ENCODE measurements around the gene FSCB. TPM values are rescaled to one million over a fixed set of nuclear protein-coding genes. Genes with fewer than 3 reads are reported as not detected.
"Not testable (repeated sequence)": the region's sequence is repeated elsewhere in the genome, so short reads cannot be mapped to it uniquely, and the experiment has no call there.

Gene FSCB
- total RNA-seq, 1 experiment from 2014 or later, result 0.15 TPM

DNA sequence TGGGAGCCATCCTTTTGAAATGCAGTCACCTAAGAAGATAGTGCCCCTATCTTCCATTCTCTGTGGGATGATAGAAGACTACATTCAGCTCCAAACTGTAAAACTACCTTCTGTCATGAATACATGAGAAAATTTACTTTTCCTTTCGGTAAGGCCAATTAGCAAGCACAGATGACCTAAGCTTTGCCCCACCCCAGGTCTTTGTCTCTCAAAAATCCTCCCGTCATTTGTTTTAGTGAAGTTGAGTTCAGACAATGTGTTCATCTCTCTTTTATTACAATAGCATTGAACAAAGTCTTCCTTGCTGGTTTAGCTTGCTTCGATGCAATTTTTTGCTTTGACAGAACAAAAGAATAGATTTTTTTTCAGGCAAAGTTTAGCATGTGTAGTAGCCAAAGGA lies 18.2 kb upstream of the FSCB start:
- Histone ChIP-seq H3K9me2 (replicated peaks; ENCODE audit: low read length) (no peaks in the 10 kb centered on the region), H3K4me1 (ENCODE audit: insufficient read depth, low read length) (0 out of 2 replicates have a peak, but pooled peaks cover 12% of the 10 kb centered on the region), H3K79me2 (ENCODE audit: low read length) (no peaks in the 10 kb centered on the region), H3K9ac (ENCODE audit: low read length) (no peak overlapping the region), H4K20me1 (ENCODE audit: low read length) (no peaks in the 10 kb centered on the region), H3K36me3 (ENCODE audit: low read depth, low read length) (no peaks in the 10 kb centered on the region), H2AFZ (ENCODE audit: low read length) (no peak overlapping the region), H3K27me3 (ENCODE audit: low read length) (no peaks in the 10 kb centered on the region), H3K4me2 (ENCODE audit: low read length) (no peak overlapping the region), H3K4me3 (ENCODE audit: low read length) (no peak overlapping the region), H3K9me3 (ENCODE audit: low read length) (no peaks in the 10 kb centered on the region), H3F3A (ENCODE audit: low read length, unreplicated experiment) (no peaks in the 10 kb centered on the region), H3K27ac (ENCODE audit: low read length) (no peak overlapping the region)
- no TSS peak for BruUV-seq (replicated peaks)
- intact Hi-C loops (cut with micrococcal nuclease), result no loop called here
- CTCF ChIA-PET, result no interaction called here
- no peak for TF ChIP-seq EZH2phosphoT487 (IDR thresholded peaks at IDR 0.05; ENCODE audit: borderline replicate concordance, low read length)
- no peak for TF ChIP-seq CTCF (conservative IDR thresholded peaks at IDR 0.05; ENCODE audit: low read depth, low read length)
- no peak for TF ChIP-seq EZH2 (IDR thresholded peaks at IDR 0.05; ENCODE audit: low read length, unreplicated experiment)
- ATAC-seq, result no peak
- DNase-seq, result no peak
- POLR2A ChIA-PET (ENCODE audit: unreplicated experiment), result no interaction called here

DNA sequence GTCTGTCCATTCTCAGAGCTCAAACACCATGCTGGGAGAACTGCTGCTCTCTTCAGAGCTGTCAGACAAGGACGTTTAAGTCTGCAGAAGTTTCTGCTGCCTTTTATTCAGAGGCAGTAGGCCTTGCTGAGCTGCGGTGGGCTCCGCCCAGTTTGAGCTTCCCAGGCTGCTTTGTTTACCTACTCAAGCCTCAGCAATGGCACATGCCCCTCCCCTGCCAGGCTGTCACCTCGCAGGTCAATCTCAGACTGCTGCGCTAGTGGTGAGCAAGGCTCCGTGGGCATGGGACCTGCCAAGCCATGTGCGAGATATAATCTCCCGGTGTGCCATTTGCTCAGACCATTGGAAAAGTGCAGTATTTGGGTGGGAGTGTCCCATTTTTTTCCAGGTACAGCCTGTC lies 8.6 kb upstream of the FSCB start:
- POLR2A ChIA-PET (ENCODE audit: unreplicated experiment); H3K36me3 ChIP-seq (ENCODE audit: low read depth, low read length); H3K4me1 ChIP-seq (ENCODE audit: insufficient read depth, low read length); H3K9me2 ChIP-seq (replicated peaks; ENCODE audit: low read length); H3K9ac ChIP-seq (ENCODE audit: low read length); H3K27ac ChIP-seq (ENCODE audit: low read length); H3F3A ChIP-seq (ENCODE audit: low read length, unreplicated experiment); H3K4me3 ChIP-seq (ENCODE audit: low read length); H3K79me2 ChIP-seq (ENCODE audit: low read length); H3K27me3 ChIP-seq (ENCODE audit: low read length); H3K9me3 ChIP-seq (ENCODE audit: low read length); BruUV-seq (replicated peaks); DNase-seq; H2AFZ ChIP-seq (ENCODE audit: low read length); ATAC-seq; H4K20me1 ChIP-seq (ENCODE audit: low read length); intact Hi-C loops (cut with micrococcal nuclease); H3K4me2 ChIP-seq (ENCODE audit: low read length); CTCF ChIA-PET: not testable (repeated sequence)

DNA sequence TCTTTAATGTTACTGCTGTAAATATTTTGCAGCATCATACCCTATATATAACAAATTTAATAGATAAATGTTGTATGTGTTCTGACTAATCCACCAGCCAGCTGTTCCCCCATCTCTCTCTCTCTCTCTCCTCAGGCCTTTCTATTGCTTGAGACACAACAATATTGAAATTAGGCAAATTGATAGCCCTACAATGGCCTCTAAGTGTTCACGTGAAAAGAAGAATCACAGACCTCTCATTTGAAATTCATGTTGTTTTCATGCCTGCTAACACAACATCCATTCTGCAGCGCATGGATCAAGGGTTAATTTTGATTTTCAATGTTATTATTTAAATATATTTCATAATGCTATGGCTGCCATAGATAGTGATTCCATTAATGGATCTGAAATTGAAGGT lies 1.8 kb upstream of the FSCB start:
- intact Hi-C loops (cut with micrococcal nuclease), result no loop called here

More for the DNA sequence above, 1.8 kb upstream of the FSCB start:
- no peak for TF ChIP-seq CTCF (conservative IDR thresholded peaks at IDR 0.05; ENCODE audit: low read depth, low read length)
- no peak for TF ChIP-seq EZH2phosphoT487 (IDR thresholded peaks at IDR 0.05; ENCODE audit: borderline replicate concordance, low read length)
- no peak for TF ChIP-seq EZH2 (IDR thresholded peaks at IDR 0.05; ENCODE audit: low read length, unreplicated experiment)
- no peaks in the 10 kb centered on the region for H3F3A ChIP-seq (ENCODE audit: low read length, unreplicated experiment)
- no peaks in the 10 kb centered on the region for H3K27me3 ChIP-seq (ENCODE audit: low read length)
- no TSS peak for BruUV-seq (replicated peaks)
- H3K27ac ChIP-seq (ENCODE audit: low read length), result no peak overlapping the region
- H3K9me3 ChIP-seq (ENCODE audit: low read length), result no peaks in the 10 kb centered on the region
- no peak overlapping the region for H3K9ac ChIP-seq (ENCODE audit: low read length)
- H3K36me3 ChIP-seq (ENCODE audit: low read depth, low read length), result no peaks in the 10 kb centered on the region
- no peak overlapping the region for H3K4me3 ChIP-seq (ENCODE audit: low read length)
- H3K9me2 ChIP-seq (replicated peaks; ENCODE audit: low read length), result 0 out of 2 replicates have a peak, but pooled peaks cover 2% of the 10 kb centered on the region
- no peaks in the 10 kb centered on the region for H3K4me1 ChIP-seq (ENCODE audit: insufficient read depth, low read length)
- POLR2A ChIA-PET (ENCODE audit: unreplicated experiment), result no interaction called here
- DNase-seq (no peak), ATAC-seq (no peak)
- no peak overlapping the region for H3K4me2 ChIP-seq (ENCODE audit: low read length)
- CTCF ChIA-PET, result no interaction called here
- no peaks in the 10 kb centered on the region for H4K20me1 ChIP-seq (ENCODE audit: low read length)
- H3K79me2 ChIP-seq (ENCODE audit: low read length), result no peaks in the 10 kb centered on the region
- H2AFZ ChIP-seq (ENCODE audit: low read length), result no peak overlapping the region
